HCT116 (cell line): ENCODE results near the gene STRIP1.

Source experiments
- POLR2A ChIP-seq: IDR thresholded peaks from 2 replicates; pipeline ENCODE4 v1.7.0; 2011; ENCODE audit warnings: borderline replicate concordance; ENCODE audit not compliant: insufficient read depth, insufficient read length; ENCODE audit errors: extremely low read depth
- RAD21 ChIP-seq: IDR thresholded peaks from 2 replicates; pipeline ENCODE4 v1.6.1; 2012; ENCODE audit warnings: low read depth, mild to moderate bottlenecking
- TCF7L2 ChIP-seq: IDR thresholded peaks from 2 replicates; pipeline ENCODE4 v1.7.0; 2011; ENCODE audit warnings: borderline replicate concordance, inconsistent platforms; ENCODE audit not compliant: insufficient read depth, insufficient read length; ENCODE audit errors: extremely low read depth

- no peak for TF ChIP-seq POLR2A
- TF ChIP-seq TCF7L2 = no peak
- TF ChIP-seq RAD21 = no peak
Observed at GRCh38 chr1:109988349-109988914, 46.0 kb upstream of the STRIP1 start.
